A549 (cell line): ENCODE data around the gene TMED4. TPM values are rescaled to one million over a fixed set of nuclear protein-coding genes. Genes with fewer than 3 reads are reported as not detected.

Experiments used
- ATAC-seq, 2 experiments: fragments of 200-7000 bp in 1 of 2; fragments of >200 bp in 1 of 2; cut with Nextera tagmentation in 1 of 2; cut with Tn5 transposase in 1 of 2; 3 replicates each; pipeline versions ENCODE4 v1.8.0 to v1.9.1; 2018 to 2020; ENCODE audit warnings: mild to moderate bottlenecking in 1 of 2, moderate library complexity in 1 of 2
- CTCF ChIA-PET: fragments of 300-600 bp; sonication (Branson Sonifier 250); formaldehyde crosslinking; extraction: SDS; loops from one replicate; lab custom pipeline; 2021; ENCODE audit warnings: antibody characterized with exemption, inconsistent platforms; lab: Yijun Ruan, JAX
- POLR2A ChIA-PET: fragments of 350-600 bp; formaldehyde crosslinking; extraction: SDS; loops from one replicate; lab custom pipeline; 2021; ENCODE audit warnings: antibody characterized with exemption, inconsistent platforms; lab: Yijun Ruan, JAX
- DNase-seq, 2 experiments: peaks; one replicate each; pipeline versions ENCODE4 v3.0.0 to v3.0.0-alpha.2; 2011 to 2016; ENCODE audit warnings: low read depth in 1 of 2, low spot score in 1 of 2
- FAIRE-seq: peaks from 2 replicates; lab custom pipeline; 2011; peaks lifted over from hg19 to GRCh38; lab: Jason Lieb, UNC
- H3K27ac ChIP-seq, 2 experiments: fragments of >200 bp; sonication (Bioruptor Twin); formaldehyde crosslinking; 3 replicates each; pipeline ENCODE4 v1.5.1; 2016 to 2017
- H3K4me1 ChIP-seq: fragments of >200 bp; sonication (Bioruptor Twin); formaldehyde crosslinking; 3 replicates; pipeline ENCODE4 v1.6.1; 2016
- H3K4me2 ChIP-seq: fragments of >200 bp; sonication (Bioruptor Twin); formaldehyde crosslinking; 3 replicates; pipeline ENCODE4 v1.6.1; 2016
- H3K4me3 ChIP-seq: fragments of >200 bp; sonication (Bioruptor Twin); formaldehyde crosslinking; 3 replicates; pipeline ENCODE4 v1.5.1; 2016
- H3K9me3 ChIP-seq: fragments of >200 bp; sonication (Bioruptor Twin); formaldehyde crosslinking; 3 replicates; pipeline ENCODE4 v1.6.1; 2016
- BHLHE40 ChIP-seq: IDR thresholded peaks from 2 replicates; pipeline ENCODE4 v1.6.1; 2012; ENCODE audit warnings: low read depth, low read length, inconsistent platforms
- CBX8 ChIP-seq: fragments of 200-600 bp; sonication (generic); IDR thresholded peaks from 2 replicates; pipeline ENCODE4 v1.6.1; 2016
- CHD2 ChIP-seq: fragments of 150-350 bp; IDR thresholded peaks from 2 replicates; pipeline ENCODE4 v1.6.1; 2014; ENCODE audit warnings: low read length; ENCODE audit not compliant: partially characterized antibody
- CHD4 ChIP-seq: fragments of 200-600 bp; sonication (generic); IDR thresholded peaks from 2 replicates; pipeline ENCODE4 v1.6.1; 2016; ENCODE audit warnings: antibody characterized with exemption, mild to moderate bottlenecking, borderline replicate concordance
- EHF ChIP-seq: fragments of 250-450 bp; sonication (Bioruptor Pico); IDR thresholded peaks from 2 replicates; pipeline ENCODE4 v1.5.0; 2020; ENCODE audit warnings: mild to moderate bottlenecking
- EHMT2 ChIP-seq: fragments of 200-600 bp; sonication (generic); IDR thresholded peaks from 2 replicates; pipeline ENCODE4 v1.6.1; 2016; ENCODE audit warnings: antibody characterized with exemption, low read depth, mild to moderate bottlenecking, moderate library complexity
- EP300 ChIP-seq, 2 experiments: fragments of >200 bp; sonication (Bioruptor Twin); formaldehyde crosslinking; IDR thresholded peaks; 2 replicates in 1 of 2; 3 replicates in 1 of 2; pipeline ENCODE4 v1.6.1; 2016 to 2017
- ESRRA ChIP-seq: fragments of 150-350 bp; IDR thresholded peaks from 2 replicates; pipeline ENCODE4 v1.6.1; 2014; ENCODE audit warnings: mild to moderate bottlenecking, low read length, borderline replicate concordance
- GATA3 ChIP-seq: IDR thresholded peaks from 2 replicates; pipeline ENCODE4 v1.6.1; 2012; ENCODE audit warnings: borderline replicate concordance
- HDAC2 ChIP-seq: fragments of 200-600 bp; sonication (generic); IDR thresholded peaks from 2 replicates; pipeline ENCODE4 v1.6.1; 2016
- HES2 ChIP-seq: fragments of >200 bp; sonication (Bioruptor Twin); formaldehyde crosslinking; IDR thresholded peaks from 2 replicates; pipeline ENCODE4 v1.6.1; 2016
- HOXA7 ChIP-seq: fragments of 250-450 bp; sonication (Bioruptor Pico); IDR thresholded peaks from 2 replicates; pipeline ENCODE4 v1.5.0; 2020; ENCODE audit warnings: mild to moderate bottlenecking, moderate library complexity
- HOXB13 ChIP-seq: fragments of 250-450 bp; sonication (Bioruptor Pico); IDR thresholded peaks from 2 replicates; pipeline ENCODE4 v1.5.0; 2020; ENCODE audit warnings: low read depth, mild to moderate bottlenecking, moderate library complexity
- KDM5A ChIP-seq: fragments of 200-600 bp; sonication (generic); IDR thresholded peaks from 2 replicates; pipeline ENCODE4 v1.6.1; 2016; ENCODE audit warnings: antibody characterized with exemption, mild to moderate bottlenecking
- MAZ ChIP-seq: fragments of 150-350 bp; IDR thresholded peaks from 2 replicates; pipeline ENCODE4 v1.6.1; 2014; ENCODE audit warnings: antibody characterized with exemption, low read depth, low read length, borderline replicate concordance
- MYC ChIP-seq: IDR thresholded peaks from 2 replicates; pipeline ENCODE4 v1.6.1; 2012; ENCODE audit warnings: mild to moderate bottlenecking, inconsistent platforms, low read length, improper control_type of control experiment, borderline replicate concordance
- NPAS2 ChIP-seq: fragments of 250-450 bp; sonication (Bioruptor Pico); IDR thresholded peaks from 2 replicates; pipeline ENCODE4 v1.8.0; 2022; ENCODE audit warnings: mild to moderate bottlenecking, moderate library complexity, borderline replicate concordance
- POLR2A ChIP-seq: IDR thresholded peaks from 2 replicates; pipeline ENCODE4 v1.6.1; 2012; ENCODE audit warnings: mild to moderate bottlenecking, low read length
- POLR2AphosphoS2 ChIP-seq: conservative IDR thresholded peaks from 2 replicates; pipeline ENCODE4 v1.6.1; 2012; ENCODE audit warnings: low read length, improper control_type of control experiment, inconsistent platforms
- RAD21 ChIP-seq, 2 experiments: fragments of >200 bp in 1 of 2; sonication (Bioruptor Twin) in 1 of 2; formaldehyde crosslinking in 1 of 2; IDR thresholded peaks in 1 of 2; conservative IDR thresholded peaks in 1 of 2; 2 replicates in 1 of 2; 3 replicates in 1 of 2; pipeline ENCODE4 v1.6.1; 2012 to 2018; ENCODE audit warnings: inconsistent platforms in 1 of 2
- RARB ChIP-seq: fragments of 250-450 bp; sonication (Bioruptor Pico); IDR thresholded peaks from 2 replicates; pipeline ENCODE4 v1.8.0; 2021; ENCODE audit warnings: mild to moderate bottlenecking, moderate library complexity
- RFX5 ChIP-seq: fragments of 450-650 bp; IDR thresholded peaks from 2 replicates; pipeline ENCODE4 v1.7.1; 2014; ENCODE audit warnings: antibody characterized with exemption, mild to moderate bottlenecking, moderate library complexity
- SREBF2 ChIP-seq: fragments of 450-650 bp; IDR thresholded peaks from 2 replicates; pipeline ENCODE4 v1.6.1; 2014; ENCODE audit warnings: mild to moderate bottlenecking, moderate library complexity
- TP53 ChIP-seq: fragments of 250-450 bp; sonication (Bioruptor Pico); IDR thresholded peaks from 2 replicates; pipeline ENCODE4 v1.5.0; 2021; ENCODE audit warnings: mild to moderate bottlenecking, moderate library complexity
- ZC3H11A ChIP-seq: fragments of 450-650 bp; IDR thresholded peaks from 2 replicates; pipeline ENCODE4 v1.6.1; 2014; ENCODE audit warnings: antibody characterized with exemption, mild to moderate bottlenecking
- WGBS: methylation state at CpG from one replicate; pipeline ENCODE4 v1.1.6; 2017; ENCODE audit errors: missing lambda C conversion rate; 5-methylcytosine and 5-hydroxymethylcytosine counted together
- polyA plus RNA-seq, 4 experiments: library from polyadenylated mRNA; depleted of rRNA in 3 of 4; stranded (reverse); fragments of >200 nt; fragmentation: RNase III in 1 of 4; extraction: RNeasy Plus Mini Kit Qiagen cat#74134 plus additional on column Dnase treatment in 1 of 4; gene quantifications; 2 replicates in 3 of 4; 3 replicates in 1 of 4; pipeline ENCODE4 v1.2.3, GENCODE V29; 2011 to 2017
- TF ChIP-seq, protein P1 (sequence below): IDR thresholded peaks from 2 replicates; pipeline ENCODE4 v1.6.1; 2012
- TF ChIP-seq, protein P2 (sequence below): fragments of 150-350 bp; IDR thresholded peaks from 2 replicates; pipeline ENCODE4 v1.6.1; 2014; ENCODE audit warnings: low read depth, mild to moderate bottlenecking, low read length
- TF ChIP-seq, protein P3 (sequence below): fragments of 450-650 bp; IDR thresholded peaks from 2 replicates; pipeline ENCODE4 v1.6.1; 2014; ENCODE audit warnings: antibody characterized with exemption

The TMED4 gene
- polyA plus RNA-seq, 2 of the 4 experiments (the other 2 are of a cell fraction): 55.1 to 68.3 TPM

DNA sequence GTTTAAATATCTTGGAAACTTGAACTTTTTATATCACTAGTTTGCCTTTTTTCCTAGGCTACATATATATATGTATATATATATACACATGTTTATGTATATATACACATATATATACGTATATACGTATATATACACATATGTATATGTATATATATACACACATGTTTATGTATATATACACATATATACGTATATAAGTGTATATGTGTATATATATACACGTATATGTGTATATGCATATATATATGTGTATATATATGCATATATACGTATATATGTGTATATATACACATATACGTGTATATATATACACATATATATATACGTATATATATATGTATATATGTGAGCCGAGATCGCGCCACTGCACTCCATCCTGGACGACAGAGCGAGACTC is 34.5 kb upstream of the TMED4 start:
- H3K9me3 ChIP-seq: no peaks in the 10 kb centered on the region
- H3K4me2 ChIP-seq: no peak overlapping the region
- H3K4me1 ChIP-seq: peaks cover 9% of the 10 kb centered on the region; the same call in 2 of the 3 replicates
- H3K4me3 ChIP-seq: no peak overlapping the region
- ChIA-PET POLR2A (no interaction called here), CTCF (interaction anchor here (0.6 to 1.7 kb wide), 4 partner anchors 9 to 56 kb away, joined by 3 to 4 read pairs (median 4); no protein-coding TSS in a partner anchor)
- TF ChIP-seq HDAC2: no peak
- TF ChIP-seq SREBF2: no peak
- no peak for TF ChIP-seq NPAS2 (CRISPR knock-in tag)
- TF ChIP-seq EHMT2: no peak
- TF ChIP-seq EHF: no peak
- TF ChIP-seq ZC3H11A: no peak
- TF ChIP-seq EP300 (IDR thresholded peaks at IDR 0.05): no peak
- no peak for FAIRE-seq
- no peak overlapping the region for H3K27ac ChIP-seq
- no peak for ATAC-seq
- WGBS: 91% methylated on average over 12 of the region's 12 CpGs
- no peak for DNase-seq

DNA sequence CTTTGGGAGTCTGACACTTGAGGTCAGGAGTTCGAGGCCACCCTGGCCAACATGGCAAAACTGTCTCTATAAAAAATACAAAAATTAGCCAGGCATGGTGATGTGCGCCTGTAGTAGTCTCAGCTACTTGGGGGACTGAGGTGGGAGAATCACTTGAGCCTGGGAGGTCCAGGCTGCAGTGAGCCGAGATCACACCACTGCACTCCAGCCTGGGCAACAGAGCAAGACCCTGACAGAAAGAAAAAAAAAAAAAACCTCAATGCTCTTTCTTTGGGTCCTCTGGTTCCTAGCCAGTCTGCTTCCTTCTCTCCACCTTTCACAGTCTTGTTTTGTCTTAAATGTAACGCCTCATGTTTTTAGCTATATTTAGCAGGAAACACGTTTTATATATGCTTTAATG is 33.8 kb upstream of the TMED4 start:
- TF ChIP-seq CHD2 (no peak), POLR2A (no peak), TP53 (no peak), RARB (CRISPR knock-in tag) (no peak), BHLHE40 (no peak), KDM5A (no peak), HOXA7 (no peak), HOXB13 (CRISPR knock-in tag) (no peak), ESRRA (no peak), HES2 (no peak), CBX8 (no peak), POLR2AphosphoS2 (no peak), CHD4 (no peak), RAD21 (conservative IDR thresholded peaks at IDR 0.05 in 1 of 2, IDR thresholded peaks at IDR 0.05 in 1 of 2) (no peak), RFX5 (no peak), NPAS2 (CRISPR knock-in tag) (no peak), GATA3 (no peak)
- TF ChIP-seq, protein P1, sequence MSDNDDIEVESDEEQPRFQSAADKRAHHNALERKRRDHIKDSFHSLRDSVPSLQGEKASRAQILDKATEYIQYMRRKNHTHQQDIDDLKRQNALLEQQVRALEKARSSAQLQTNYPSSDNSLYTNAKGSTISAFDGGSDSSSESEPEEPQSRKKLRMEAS: no peak
- TF ChIP-seq, protein P2, sequence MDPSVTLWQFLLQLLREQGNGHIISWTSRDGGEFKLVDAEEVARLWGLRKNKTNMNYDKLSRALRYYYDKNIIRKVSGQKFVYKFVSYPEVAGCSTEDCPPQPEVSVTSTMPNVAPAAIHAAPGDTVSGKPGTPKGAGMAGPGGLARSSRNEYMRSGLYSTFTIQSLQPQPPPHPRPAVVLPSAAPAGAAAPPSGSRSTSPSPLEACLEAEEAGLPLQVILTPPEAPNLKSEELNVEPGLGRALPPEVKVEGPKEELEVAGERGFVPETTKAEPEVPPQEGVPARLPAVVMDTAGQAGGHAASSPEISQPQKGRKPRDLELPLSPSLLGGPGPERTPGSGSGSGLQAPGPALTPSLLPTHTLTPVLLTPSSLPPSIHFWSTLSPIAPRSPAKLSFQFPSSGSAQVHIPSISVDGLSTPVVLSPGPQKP: no peak

GRCh38 chr7:44615149-44615611 is 33.1 kb upstream of the TMED4 start:
- no peak for DNase-seq
- Histone ChIP-seq H3K4me3 (no peak overlapping the region), H3K4me1 (peaks cover 5% of the 10 kb centered on the region; the same call in 2 of the 3 replicates), H3K4me2 (no peak overlapping the region), H3K9me3 (no peaks in the 10 kb centered on the region), H3K27ac (no peak overlapping the region)
- ChIA-PET CTCF (no interaction called here), POLR2A (no interaction called here)
- FAIRE-seq: no peak
- WGBS: 86% methylated on average over 2 of the region's 2 CpGs
- no peak for ATAC-seq
- TF ChIP-seq, protein P2: no peak
- TF ChIP-seq MYC: no peak
- no peak for TF ChIP-seq MAZ
- TF ChIP-seq, protein P3, sequence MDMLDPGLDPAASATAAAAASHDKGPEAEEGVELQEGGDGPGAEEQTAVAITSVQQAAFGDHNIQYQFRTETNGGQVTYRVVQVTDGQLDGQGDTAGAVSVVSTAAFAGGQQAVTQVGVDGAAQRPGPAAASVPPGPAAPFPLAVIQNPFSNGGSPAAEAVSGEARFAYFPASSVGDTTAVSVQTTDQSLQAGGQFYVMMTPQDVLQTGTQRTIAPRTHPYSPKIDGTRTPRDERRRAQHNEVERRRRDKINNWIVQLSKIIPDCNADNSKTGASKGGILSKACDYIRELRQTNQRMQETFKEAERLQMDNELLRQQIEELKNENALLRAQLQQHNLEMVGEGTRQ: no peak
- TF ChIP-seq KDM5A: no peak

More for the DNA sequence above, 33.8 kb upstream of the TMED4 start:
- ATAC-seq (no peak), DNase-seq (no peak), FAIRE-seq (no peak)
- WGBS: 87% methylated on average over 5 of the region's 5 CpGs
- ChIA-PET POLR2A (no interaction called here), CTCF (interaction anchor here (0.6 to 1.4 kb wide), 3 partner anchors 9 to 57 kb away, joined by 3 to 4 read pairs (median 3); no protein-coding TSS in a partner anchor)
- no peaks in the 10 kb centered on the region for H3K9me3 ChIP-seq
- no peak overlapping the region for H3K4me3 ChIP-seq
- H3K4me2 ChIP-seq: no peak overlapping the region
- H3K27ac ChIP-seq: no peak overlapping the region
- peaks cover 5% of the 10 kb centered on the region; the same call in 2 of the 3 replicates for H3K4me1 ChIP-seq
